Neuronal stem cell (in vitro differentiated cells): ENCODE measurements around the gene ZNF76.

Experiments
- DNase-seq: peaks from one replicate; pipeline ENCODE4 v3.0.0-alpha.2; 2013; ENCODE audit warnings: low spot score
- H2AFZ ChIP-seq: one replicate; pipeline ENCODE4 v1.6.1; 2013; ENCODE audit warnings: mild to moderate bottlenecking, low read length, inconsistent platforms
- H2AK5ac ChIP-seq: 2 replicates; pipeline ENCODE4 v1.6.1; 2013; ENCODE audit warnings: low read depth, mild to moderate bottlenecking, inconsistent platforms, low read length, moderate library complexity, mixed read lengths
- H2BK120ac ChIP-seq: 2 replicates; pipeline ENCODE4 v1.6.1; 2013; ENCODE audit warnings: low read depth, mild to moderate bottlenecking, inconsistent platforms, low read length, moderate library complexity, mixed read lengths
- H2BK12ac ChIP-seq: one replicate; pipeline ENCODE4 v1.6.1; 2013; ENCODE audit warnings: low read length, inconsistent platforms
- H2BK15ac ChIP-seq: 2 replicates; pipeline ENCODE4 v1.6.1; 2013; ENCODE audit warnings: mild to moderate bottlenecking, low read length, inconsistent platforms, mixed read lengths
- H2BK5ac ChIP-seq: one replicate; pipeline ENCODE4 v1.6.1; 2013; ENCODE audit warnings: inconsistent platforms, mild to moderate bottlenecking, low read length, moderate library complexity
- H3K14ac ChIP-seq: one replicate; pipeline ENCODE4 v1.6.1; 2013; ENCODE audit warnings: low read length, inconsistent platforms
- H3K18ac ChIP-seq: 2 replicates; pipeline ENCODE4 v1.6.1; 2013; ENCODE audit warnings: low read length, inconsistent platforms
- H3K23ac ChIP-seq: 2 replicates; pipeline ENCODE4 v1.6.1; 2013; ENCODE audit warnings: low read depth, mild to moderate bottlenecking, mixed read lengths, low read length, inconsistent platforms; ENCODE audit not compliant: poor library complexity
- H3K27ac ChIP-seq: replicated peaks from 3 replicates; pipeline ENCODE4 v1.5.1; 2013; ENCODE audit warnings: low read length, inconsistent platforms
- H3K27me3 ChIP-seq, 3 experiments: 2 replicates each; pipeline ENCODE4 v1.6.1; 2013; ENCODE audit warnings: low read length in 3 of 3, mild to moderate bottlenecking in 2 of 3, inconsistent platforms in 1 of 3, low read depth in 1 of 3, mixed read lengths in 1 of 3, moderate library complexity in 1 of 3; ENCODE audit not compliant: control insufficient read depth in 3 of 3, insufficient read depth in 3 of 3
- H3K36me3 ChIP-seq, 2 donors: replicated peaks in 1 of 2; 2 replicates each; pipeline ENCODE4 v1.6.1; 2013; ENCODE audit warnings: low read length in 2 of 2; ENCODE audit not compliant: control insufficient read depth in 2 of 2, insufficient read depth in 2 of 2
- H3K4ac ChIP-seq: 2 replicates; pipeline ENCODE4 v1.6.1; 2013; ENCODE audit warnings: inconsistent platforms, mild to moderate bottlenecking, low read length, moderate library complexity
- H3K4me1 ChIP-seq, 2 donors: 1 replicate in 1 of 2; 2 replicates in 1 of 2; pipeline ENCODE4 v1.6.1; 2013; ENCODE audit warnings: low read length in 2 of 2, low read depth in 1 of 2; ENCODE audit not compliant: control insufficient read depth in 2 of 2, insufficient read depth in 1 of 2
- H3K4me2 ChIP-seq: one replicate; pipeline ENCODE4 v1.6.1; 2013; ENCODE audit warnings: mild to moderate bottlenecking, low read length, inconsistent platforms; ENCODE audit not compliant: insufficient read depth, poor library complexity, severe bottlenecking
- H3K4me3 ChIP-seq, 2 donors: 2 replicates each; pipeline ENCODE4 v1.5.1; 2013; ENCODE audit warnings: low read length in 2 of 2, mild to moderate bottlenecking in 2 of 2, inconsistent platforms in 1 of 2, moderate library complexity in 1 of 2
- H3K79me1 ChIP-seq: one replicate; pipeline ENCODE4 v1.6.1; 2013; ENCODE audit warnings: low read depth, mild to moderate bottlenecking, inconsistent platforms, low read length, moderate library complexity
- H3K9ac ChIP-seq: one replicate; pipeline ENCODE4 v1.6.1; 2013; ENCODE audit warnings: mild to moderate bottlenecking, low read depth, low read length, inconsistent platforms; ENCODE audit not compliant: poor library complexity
- H3K9me3 ChIP-seq, 2 donors: replicated peaks in 1 of 2; 2 replicates each; pipeline versions ENCODE3 to v1.6.1; 2013; ENCODE audit warnings: low read length in 2 of 2, mild to moderate bottlenecking in 2 of 2, inconsistent platforms in 1 of 2, low read depth in 1 of 2, mixed read lengths in 1 of 2, moderate library complexity in 1 of 2; ENCODE audit not compliant: control insufficient read depth in 2 of 2, insufficient read depth in 1 of 2
- H4K8ac ChIP-seq: one replicate; pipeline ENCODE4 v1.6.1; 2013; ENCODE audit warnings: low read depth, mild to moderate bottlenecking, inconsistent platforms, low read length, moderate library complexity
- H4K91ac ChIP-seq: one replicate; pipeline ENCODE4 v1.6.1; 2013; ENCODE audit warnings: low read length, low read depth, mild to moderate bottlenecking, inconsistent platforms; ENCODE audit not compliant: poor library complexity
- WGBS, 2 donors: extraction: QIAGEN DNeasy Blood & Tissue Kit; methylation state at CpG; one replicate each; pipeline ENCODE4 v1.1.7; 2013; ENCODE audit warnings: missing lambda C conversion rate in 2 of 2, mixed read lengths in 1 of 2; ENCODE audit not compliant: insufficient read length in 2 of 2, insufficient replicate concordance in 1 of 2; ENCODE audit errors: extremely low coverage in 2 of 2; 5-methylcytosine and 5-hydroxymethylcytosine counted together

Gene ZNF76

GRCh38 chr6:35272005-35272404, 12.5 kb downstream of the ZNF76 start:
- H2BK12ac ChIP-seq: no peak overlapping the region
- H3K36me3 ChIP-seq: peaks cover 2 to 15% of the 10 kb centered on the region in 2 donors
- WGBS, 2 donors: no CpG with 5 or more reads among the region's 2 CpGs
- H2BK120ac ChIP-seq: no peak overlapping the region
- DNase-seq: no peak
- H3K4me3 ChIP-seq: no peak overlapping the region
- no peak overlapping the region for H3K4me2 ChIP-seq
- H4K8ac ChIP-seq: no peak overlapping the region
- no peaks in the 10 kb centered on the region for H3K9me3 ChIP-seq
- no peak overlapping the region for H3K18ac ChIP-seq
- H4K91ac ChIP-seq: no peak overlapping the region
- H3K23ac ChIP-seq: no peak overlapping the region
- H3K4ac ChIP-seq: no peak overlapping the region
- H3K27ac ChIP-seq: no peak overlapping the region
- peaks cover 0 to 3% of the 10 kb centered on the region in 2 donors for H3K4me1 ChIP-seq
- H3K79me1 ChIP-seq: peaks cover 2% of the 10 kb centered on the region
- H2AFZ ChIP-seq: no peak overlapping the region
- no peak overlapping the region for H2BK5ac ChIP-seq
- H2AK5ac ChIP-seq: no peak overlapping the region
- H3K14ac ChIP-seq: no peak overlapping the region
- H2BK15ac ChIP-seq: no peak overlapping the region
- no peaks in the 10 kb centered on the region for H3K27me3 ChIP-seq
- H3K9ac ChIP-seq: no peak overlapping the region

- H2AK5ac ChIP-seq: no peak overlapping the region
- H3K18ac ChIP-seq: no peak overlapping the region
- no peak for DNase-seq
Measured at GRCh38 chr6:35273822-35274559, 14.5 kb downstream of the ZNF76 start.

DNA sequence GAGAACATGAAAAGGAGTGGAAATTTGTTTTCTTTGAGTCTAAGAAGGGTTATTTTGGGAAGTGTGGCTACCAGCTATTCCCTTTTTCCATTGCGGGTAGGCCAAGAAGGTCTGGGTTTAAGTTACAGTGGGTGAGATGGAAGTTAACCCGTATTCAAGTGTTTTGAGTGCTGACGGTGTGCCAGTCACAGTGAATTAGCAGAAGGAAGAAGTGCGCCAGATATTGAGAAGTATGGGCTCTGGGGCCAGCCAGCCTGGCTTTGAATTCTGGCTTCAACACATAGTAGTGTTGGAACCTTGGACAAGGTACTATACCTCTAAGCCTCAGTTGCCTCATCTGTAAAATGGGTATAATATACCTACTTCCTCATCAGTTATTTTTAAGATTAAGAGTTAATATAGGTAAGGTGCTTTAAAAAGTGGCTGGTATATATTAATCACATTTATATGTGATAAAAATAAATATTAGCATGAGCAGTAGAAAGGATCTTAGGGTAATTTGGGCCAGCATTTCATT, 16.3 kb downstream of the ZNF76 start:
- H2AFZ ChIP-seq: no peak overlapping the region
- WGBS, 2 donors: no CpG with 5 or more reads among the region's 4 CpGs

More at GRCh38 chr6:35273822-35274559, 14.5 kb downstream of the ZNF76 start:
- H3K27ac ChIP-seq: no peak overlapping the region
- no peak overlapping the region for H2BK15ac ChIP-seq
- no peak overlapping the region for H3K23ac ChIP-seq
- no peaks in the 10 kb centered on the region for H3K27me3 ChIP-seq
- H4K8ac ChIP-seq: no peak overlapping the region
- no peak overlapping the region for H3K4me2 ChIP-seq
- no peak overlapping the region for H3K9ac ChIP-seq
- no peak overlapping the region for H2AFZ ChIP-seq
- no CpG with 5 or more reads among the region's 4 CpGs for WGBS, 2 donors
- no peak overlapping the region for H3K4me3 ChIP-seq
- H2BK120ac ChIP-seq: no peak overlapping the region
- H4K91ac ChIP-seq: no peak overlapping the region
- H3K14ac ChIP-seq: no peak overlapping the region
- no peak overlapping the region for H2BK5ac ChIP-seq
- H3K4me1 ChIP-seq: peaks cover 0 to 1% of the 10 kb centered on the region in 2 donors
- H3K4ac ChIP-seq: no peak overlapping the region
- H3K79me1 ChIP-seq: no peaks in the 10 kb centered on the region
- H3K36me3 ChIP-seq: peaks cover 2 to 15% of the 10 kb centered on the region in 2 donors
- no peak overlapping the region for H2BK12ac ChIP-seq
- no peaks in the 10 kb centered on the region for H3K9me3 ChIP-seq

DNA sequence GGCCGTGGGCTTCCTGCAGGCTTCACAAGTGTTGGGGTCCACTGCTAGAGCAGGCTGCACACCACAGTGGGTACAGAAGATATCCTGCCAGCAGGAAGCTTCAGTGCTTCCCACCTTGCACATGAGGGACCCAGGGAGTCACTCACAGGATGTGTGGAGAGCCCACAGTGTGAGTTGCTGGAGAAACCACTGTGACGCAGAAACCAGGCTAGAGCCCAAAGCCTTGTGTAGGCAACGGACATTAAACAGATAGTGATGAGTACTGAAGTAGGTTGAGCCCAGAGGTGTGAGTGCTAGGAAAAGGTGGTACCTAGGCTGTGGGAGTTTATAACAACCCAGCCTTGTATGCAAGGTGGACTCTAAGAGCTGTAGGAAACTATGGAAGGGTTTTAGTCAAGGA, 19.2 kb downstream of the ZNF76 start:
- no peak overlapping the region for H4K91ac ChIP-seq
- no peaks in the 10 kb centered on the region for H3K9me3 ChIP-seq
- no peak overlapping the region for H4K8ac ChIP-seq
- H2AFZ ChIP-seq: no peak overlapping the region
- H3K18ac ChIP-seq: no peak overlapping the region
- DNase-seq: no peak
- no peak overlapping the region for H2BK15ac ChIP-seq
- H3K9ac ChIP-seq: no peak overlapping the region
- no peak overlapping the region for H3K27ac ChIP-seq
- no peak overlapping the region for H3K4me3 ChIP-seq
- H3K4me2 ChIP-seq: no peak overlapping the region
- H2AK5ac ChIP-seq: no peak overlapping the region
- no peak overlapping the region for H3K23ac ChIP-seq
- no peak overlapping the region for H2BK12ac ChIP-seq
- peaks cover 0 to 1% of the 10 kb centered on the region in 2 donors for H3K4me1 ChIP-seq
- no peaks in the 10 kb centered on the region for H3K27me3 ChIP-seq
- peak overlapping the region; percentile 9 for H3K14ac ChIP-seq
- H3K79me1 ChIP-seq: no peaks in the 10 kb centered on the region
- H3K36me3 ChIP-seq: peaks cover 3 to 35% of the 10 kb centered on the region in 2 donors
- H2BK120ac ChIP-seq: no peak overlapping the region
- H2BK5ac ChIP-seq: no peak overlapping the region
- no peak overlapping the region for H3K4ac ChIP-seq
- WGBS, 2 donors: no CpG with 5 or more reads among the region's 3 CpGs

More for the DNA sequence above, 16.3 kb downstream of the ZNF76 start:
- H2BK12ac ChIP-seq: no peak overlapping the region
- no peak overlapping the region for H2BK15ac ChIP-seq
- H3K27ac ChIP-seq: no peak overlapping the region
- H3K18ac ChIP-seq: no peak overlapping the region
- H3K4me2 ChIP-seq: no peak overlapping the region
- H3K27me3 ChIP-seq: no peaks in the 10 kb centered on the region
- no peak overlapping the region for H2BK120ac ChIP-seq
- peaks cover 0 to 1% of the 10 kb centered on the region in 2 donors for H3K4me1 ChIP-seq
- no peak for DNase-seq
- no peak overlapping the region for H4K8ac ChIP-seq
- peaks cover 0 to 16% of the 10 kb centered on the region in 2 donors for H3K36me3 ChIP-seq
- H3K4me3 ChIP-seq: no peak overlapping the region
- no peaks in the 10 kb centered on the region for H3K9me3 ChIP-seq
- H3K14ac ChIP-seq: no peak overlapping the region
- H3K9ac ChIP-seq: no peak overlapping the region
- no peak overlapping the region for H3K23ac ChIP-seq
- H2AK5ac ChIP-seq: no peak overlapping the region
- H3K4ac ChIP-seq: no peak overlapping the region
- no peak overlapping the region for H2BK5ac ChIP-seq
- H3K79me1 ChIP-seq: no peaks in the 10 kb centered on the region
- H4K91ac ChIP-seq: no peak overlapping the region
